ENCODE data around the gene KISS1. TPM values are rescaled to one million over a fixed set of nuclear protein-coding genes. Genes with fewer than 3 reads are reported as not detected.

Gene KISS1
- total RNA-seq, 1 experiment from 2014 or later: 1.3 TPM

GRCh38 chr1:204222006-204222763 is 25.9 kb upstream of the KISS1 start:
- no peak for DNase-seq (ENCODE audit: low read depth, low spot score)
- H3K4me1 ChIP-seq (ENCODE audit: control insufficient read depth in 1 of 2, insufficient read depth in 2 of 2, low read length in 2 of 2): peaks cover 2 to 12% of the 10 kb centered on the region in 2 experiments; a peak in 1 of 4 replicates
- TF ChIP-seq JUND (IDR thresholded peaks at IDR 0.05): no peak
- TF ChIP-seq ZNF274 (IDR thresholded peaks at IDR 0.05; ENCODE audit: low read depth, low read length): no peak
- TF ChIP-seq, protein P1, sequence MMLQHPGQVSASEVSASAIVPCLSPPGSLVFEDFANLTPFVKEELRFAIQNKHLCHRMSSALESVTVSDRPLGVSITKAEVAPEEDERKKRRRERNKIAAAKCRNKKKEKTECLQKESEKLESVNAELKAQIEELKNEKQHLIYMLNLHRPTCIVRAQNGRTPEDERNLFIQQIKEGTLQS (IDR thresholded peaks at IDR 0.05): no peak
- TF ChIP-seq EZH2 (IDR thresholded peaks at IDR 0.05): no peak
- TF ChIP-seq CBX3 (IDR thresholded peaks at IDR 0.05; ENCODE audit: low read depth): no peak
- no peak for TF ChIP-seq ELF1 (IDR thresholded peaks at IDR 0.05; ENCODE audit: borderline replicate concordance, low read depth)
- TF ChIP-seq CTCF (IDR thresholded peaks at IDR 0.05 in 2 of 3, conservative IDR thresholded peaks at IDR 0.05 in 1 of 3; ENCODE audit: borderline replicate concordance in 1 of 3, insufficient read depth in 1 of 3, low read depth in 2 of 3, low read length in 2 of 3): no peak
- TF ChIP-seq, protein P2, sequence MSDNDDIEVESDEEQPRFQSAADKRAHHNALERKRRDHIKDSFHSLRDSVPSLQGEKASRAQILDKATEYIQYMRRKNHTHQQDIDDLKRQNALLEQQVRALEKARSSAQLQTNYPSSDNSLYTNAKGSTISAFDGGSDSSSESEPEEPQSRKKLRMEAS (IDR thresholded peaks at IDR 0.05): no peak
- no peak for TF ChIP-seq POLR2AphosphoS5 (IDR thresholded peaks at IDR 0.05; ENCODE audit: low read depth, low read length)
- TF ChIP-seq SIN3A (IDR thresholded peaks at IDR 0.05; ENCODE audit: low read depth): no peak
- TF ChIP-seq, protein P3, sequence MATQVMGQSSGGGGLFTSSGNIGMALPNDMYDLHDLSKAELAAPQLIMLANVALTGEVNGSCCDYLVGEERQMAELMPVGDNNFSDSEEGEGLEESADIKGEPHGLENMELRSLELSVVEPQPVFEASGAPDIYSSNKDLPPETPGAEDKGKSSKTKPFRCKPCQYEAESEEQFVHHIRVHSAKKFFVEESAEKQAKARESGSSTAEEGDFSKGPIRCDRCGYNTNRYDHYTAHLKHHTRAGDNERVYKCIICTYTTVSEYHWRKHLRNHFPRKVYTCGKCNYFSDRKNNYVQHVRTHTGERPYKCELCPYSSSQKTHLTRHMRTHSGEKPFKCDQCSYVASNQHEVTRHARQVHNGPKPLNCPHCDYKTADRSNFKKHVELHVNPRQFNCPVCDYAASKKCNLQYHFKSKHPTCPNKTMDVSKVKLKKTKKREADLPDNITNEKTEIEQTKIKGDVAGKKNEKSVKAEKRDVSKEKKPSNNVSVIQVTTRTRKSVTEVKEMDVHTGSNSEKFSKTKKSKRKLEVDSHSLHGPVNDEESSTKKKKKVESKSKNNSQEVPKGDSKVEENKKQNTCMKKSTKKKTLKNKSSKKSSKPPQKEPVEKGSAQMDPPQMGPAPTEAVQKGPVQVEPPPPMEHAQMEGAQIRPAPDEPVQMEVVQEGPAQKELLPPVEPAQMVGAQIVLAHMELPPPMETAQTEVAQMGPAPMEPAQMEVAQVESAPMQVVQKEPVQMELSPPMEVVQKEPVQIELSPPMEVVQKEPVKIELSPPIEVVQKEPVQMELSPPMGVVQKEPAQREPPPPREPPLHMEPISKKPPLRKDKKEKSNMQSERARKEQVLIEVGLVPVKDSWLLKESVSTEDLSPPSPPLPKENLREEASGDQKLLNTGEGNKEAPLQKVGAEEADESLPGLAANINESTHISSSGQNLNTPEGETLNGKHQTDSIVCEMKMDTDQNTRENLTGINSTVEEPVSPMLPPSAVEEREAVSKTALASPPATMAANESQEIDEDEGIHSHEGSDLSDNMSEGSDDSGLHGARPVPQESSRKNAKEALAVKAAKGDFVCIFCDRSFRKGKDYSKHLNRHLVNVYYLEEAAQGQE (IDR thresholded peaks at IDR 0.05; ENCODE audit: low read depth): no peak
- TF ChIP-seq EGR1 (IDR thresholded peaks at IDR 0.05; ENCODE audit: low read depth): no peak
- TF ChIP-seq SP1 (IDR thresholded peaks at IDR 0.05; ENCODE audit: low read depth): no peak
- no peak for TF ChIP-seq YY1 (IDR thresholded peaks at IDR 0.05; ENCODE audit: extremely low read depth, insufficient replicate concordance, low read depth, low read length)
- TF ChIP-seq CEBPB (IDR thresholded peaks at IDR 0.05; ENCODE audit: low read depth): no peak
- no peak for TF ChIP-seq FOSL1 (IDR thresholded peaks at IDR 0.05; ENCODE audit: low read depth)
- TF ChIP-seq TCF7L2 (IDR thresholded peaks at IDR 0.05; ENCODE audit: borderline replicate concordance, extremely low read depth, insufficient read depth, insufficient read length): no peak
- no peak overlapping the region for H3K4me2 ChIP-seq (ENCODE audit: low read length)
- no peaks in the 10 kb centered on the region for H3K27me3 ChIP-seq (ENCODE audit: insufficient read depth, low read length)
- H3K36me3 ChIP-seq (ENCODE audit: control insufficient read depth in 1 of 2, insufficient read depth in 2 of 2, low read length in 2 of 2): no peaks in the 10 kb centered on the region
- ChIA-PET RAD21 (ENCODE audit: low non-redundant PET in 1 of 2, low total read pairs in 2 of 2, uncharacterized antibody in 2 of 2, unreplicated experiment in 2 of 2) (no interaction called here), CTCF (no interaction called here), POLR2A (no interaction called here)
- H4K20me1 ChIP-seq (ENCODE audit: insufficient read depth): no peaks in the 10 kb centered on the region
- no peak overlapping the region for H3K27ac ChIP-seq (ENCODE audit: low read depth, low read length)
- H3K4me3 ChIP-seq (replicated peaks in 1 of 2; ENCODE audit: low read depth in 1 of 2, low read length in 2 of 2): no peak overlapping the region
- H3K79me2 ChIP-seq (ENCODE audit: insufficient read depth, low read length): no peaks in the 10 kb centered on the region
- no peak for ATAC-seq
- H3K9me3 ChIP-seq (ENCODE audit: control insufficient read depth in 1 of 2, insufficient read depth in 1 of 2, low read depth in 1 of 2, low read length in 2 of 2): no peaks in the 10 kb centered on the region
- intact Hi-C loops (cut with micrococcal nuclease): no loop called here
- no peak overlapping the region for H2AFZ ChIP-seq (ENCODE audit: low read depth, low read length, poor library complexity, severe bottlenecking)
- BruUV-seq (replicated peaks): no TSS peak
- no peaks in the 10 kb centered on the region for H3K9me2 ChIP-seq (ENCODE audit: insufficient read depth)
- H3K9ac ChIP-seq (ENCODE audit: low read length): no peak overlapping the region
